ENCODE results near the gene CSF2RB. TPM values are rescaled to one million over a fixed set of nuclear protein-coding genes. Genes with fewer than 3 reads are reported as not detected.

The CSF2RB gene
- total RNA-seq, 4 donors from 2014 or later = 3.9 to 13.6 (median 4.7) TPM

DNA sequence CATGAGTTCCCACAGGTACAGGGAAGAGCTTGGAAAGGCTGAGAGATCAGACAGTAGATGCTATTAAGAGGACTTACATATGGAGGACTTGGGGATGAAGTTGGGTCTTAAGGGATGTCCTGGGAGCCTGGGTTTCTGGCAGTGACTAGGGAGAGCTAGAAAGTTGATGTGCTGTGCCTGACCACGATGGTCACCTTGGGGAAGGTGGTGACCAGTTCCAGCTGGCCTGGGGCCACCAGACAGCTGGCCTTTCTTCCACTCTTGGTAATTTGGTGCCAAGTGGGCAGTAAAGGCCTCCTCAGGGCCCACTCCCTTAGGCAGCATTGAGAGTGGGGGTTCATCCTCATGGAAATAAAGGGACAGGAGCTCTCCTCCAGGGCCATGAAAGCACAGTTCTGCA is 13.9 kb upstream of the CSF2RB start:
- no peaks in the 10 kb centered on the region for H3K9me3 ChIP-seq
- no peak for DNase-seq (ENCODE audit: low spot score in 2 of 2)
- H3K27ac ChIP-seq = peak overlapping the region; percentile 9
- H3K27me3 ChIP-seq = peaks cover 12% of the 10 kb centered on the region
- no peaks in the 10 kb centered on the region for H3K4me1 ChIP-seq
- no peak overlapping the region for H3K4me3 ChIP-seq
- WGBS = 71% methylated on average over 1 of the region's 1 CpG
- H3K36me3 ChIP-seq = no peaks in the 10 kb centered on the region
- TF ChIP-seq POLR2A (IDR thresholded peaks at IDR 0.05) (no peak), POLR2AphosphoS5 (IDR thresholded peaks at IDR 0.05) (no peak), EP300 (IDR thresholded peaks at IDR 0.05) (no peak)
- TF ChIP-seq, protein P1, sequence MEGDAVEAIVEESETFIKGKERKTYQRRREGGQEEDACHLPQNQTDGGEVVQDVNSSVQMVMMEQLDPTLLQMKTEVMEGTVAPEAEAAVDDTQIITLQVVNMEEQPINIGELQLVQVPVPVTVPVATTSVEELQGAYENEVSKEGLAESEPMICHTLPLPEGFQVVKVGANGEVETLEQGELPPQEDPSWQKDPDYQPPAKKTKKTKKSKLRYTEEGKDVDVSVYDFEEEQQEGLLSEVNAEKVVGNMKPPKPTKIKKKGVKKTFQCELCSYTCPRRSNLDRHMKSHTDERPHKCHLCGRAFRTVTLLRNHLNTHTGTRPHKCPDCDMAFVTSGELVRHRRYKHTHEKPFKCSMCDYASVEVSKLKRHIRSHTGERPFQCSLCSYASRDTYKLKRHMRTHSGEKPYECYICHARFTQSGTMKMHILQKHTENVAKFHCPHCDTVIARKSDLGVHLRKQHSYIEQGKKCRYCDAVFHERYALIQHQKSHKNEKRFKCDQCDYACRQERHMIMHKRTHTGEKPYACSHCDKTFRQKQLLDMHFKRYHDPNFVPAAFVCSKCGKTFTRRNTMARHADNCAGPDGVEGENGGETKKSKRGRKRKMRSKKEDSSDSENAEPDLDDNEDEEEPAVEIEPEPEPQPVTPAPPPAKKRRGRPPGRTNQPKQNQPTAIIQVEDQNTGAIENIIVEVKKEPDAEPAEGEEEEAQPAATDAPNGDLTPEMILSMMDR (IDR thresholded peaks at IDR 0.05) = no peak

DNA sequence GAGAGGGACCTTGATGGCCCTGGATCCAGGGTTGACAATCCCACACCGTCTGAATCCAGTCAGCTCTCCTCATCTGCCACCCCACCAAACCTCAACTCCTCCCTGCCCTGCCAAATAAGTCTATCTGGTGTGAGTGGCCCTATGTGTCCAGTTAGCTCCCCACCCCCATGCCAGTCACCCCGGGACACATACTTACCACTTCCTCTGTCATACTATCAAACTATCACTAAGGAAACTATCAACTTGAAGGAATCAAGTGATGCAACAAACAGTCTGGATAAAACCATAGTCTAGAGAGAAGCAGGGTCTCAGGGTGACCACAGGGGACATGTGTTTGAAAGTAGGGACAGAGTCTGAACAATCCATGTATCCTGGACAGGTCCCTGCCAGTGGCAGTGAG is 13.2 kb upstream of the CSF2RB start:
- H3K36me3 ChIP-seq = no peaks in the 10 kb centered on the region
- no peaks in the 10 kb centered on the region for H3K4me1 ChIP-seq
- TF ChIP-seq EP300 (IDR thresholded peaks at IDR 0.05) (no peak), POLR2AphosphoS5 (IDR thresholded peaks at IDR 0.05) (no peak), POLR2A (IDR thresholded peaks at IDR 0.05) (no peak)
- TF ChIP-seq, protein P1 (IDR thresholded peaks at IDR 0.05) = no peak
- no peak overlapping the region for H3K4me3 ChIP-seq
- DNase-seq (ENCODE audit: low spot score in 2 of 2) = no peak
- H3K27me3 ChIP-seq = peaks cover 12% of the 10 kb centered on the region
- 80% methylated on average over 2 of the region's 2 CpGs for WGBS
- no peaks in the 10 kb centered on the region for H3K9me3 ChIP-seq
- peak overlapping the region; percentile 31 for H3K27ac ChIP-seq

DNA sequence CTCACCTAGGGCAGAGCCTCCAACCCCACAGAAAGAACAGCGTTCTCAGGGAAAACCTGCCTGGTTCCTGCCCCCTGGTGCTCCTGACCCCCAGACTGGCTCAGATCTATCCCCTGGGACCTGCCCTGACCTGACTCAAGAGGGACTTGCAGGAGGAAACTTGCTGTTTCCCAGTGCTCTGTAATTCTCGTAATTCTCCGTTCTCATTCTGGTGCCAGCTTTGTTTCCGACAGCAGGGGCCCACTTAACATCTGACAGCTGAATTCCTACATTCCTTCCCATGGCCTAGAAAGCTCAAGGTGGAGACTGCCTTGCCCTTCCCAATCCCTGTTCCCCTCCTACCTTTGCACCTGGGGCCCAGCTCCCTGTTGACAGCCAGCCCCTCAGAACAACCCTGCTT is 12.5 kb upstream of the CSF2RB start:
- no peaks in the 10 kb centered on the region for H3K9me3 ChIP-seq
- no peak overlapping the region for H3K4me3 ChIP-seq
- H3K27ac ChIP-seq = peak overlapping the region; percentile 31
- peaks cover 12% of the 10 kb centered on the region for H3K27me3 ChIP-seq
- TF ChIP-seq POLR2A (IDR thresholded peaks at IDR 0.05) (no peak), POLR2AphosphoS5 (IDR thresholded peaks at IDR 0.05) (no peak), EP300 (IDR thresholded peaks at IDR 0.05) (no peak)
- TF ChIP-seq, protein P1 (IDR thresholded peaks at IDR 0.05) = no peak
- no peaks in the 10 kb centered on the region for H3K36me3 ChIP-seq
- no peaks in the 10 kb centered on the region for H3K4me1 ChIP-seq
- no peak for DNase-seq (ENCODE audit: low spot score in 2 of 2)
- 28% methylated on average over 4 of the region's 4 CpGs for WGBS

DNA sequence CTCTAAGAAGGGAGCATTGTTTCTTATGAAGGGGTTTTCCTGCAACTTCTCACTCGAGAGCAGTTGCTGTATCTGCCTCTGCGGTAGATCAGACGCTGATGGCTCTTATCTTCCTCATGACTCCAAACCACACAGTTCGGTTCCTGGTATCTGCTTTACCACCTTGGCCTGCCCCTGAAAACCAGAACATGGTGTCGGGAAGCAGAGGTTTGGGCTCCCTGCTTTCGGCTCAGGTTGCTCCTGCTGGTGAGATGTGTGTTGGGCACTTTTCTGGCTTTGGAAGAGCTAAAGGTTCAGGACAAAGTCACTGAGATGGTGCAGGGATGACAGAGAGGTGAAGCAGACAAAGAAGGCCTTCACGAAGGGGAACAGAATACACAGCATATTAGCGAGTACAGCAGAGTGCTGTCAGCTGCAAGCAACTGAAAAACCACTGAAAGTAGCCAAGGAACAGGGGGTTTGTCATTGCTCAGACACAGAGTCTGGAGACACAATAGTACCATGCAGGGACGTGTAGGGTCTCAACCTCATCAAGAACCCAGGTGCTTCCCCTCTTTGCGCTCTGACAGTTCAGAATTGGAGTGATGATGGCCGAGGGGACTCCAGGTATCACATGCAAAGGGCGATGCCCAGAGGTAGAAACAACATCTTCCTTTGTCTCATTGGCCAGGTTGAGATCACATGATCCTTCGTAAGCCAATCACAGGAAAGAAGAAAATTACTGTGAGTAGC is 11.9 kb upstream of the CSF2RB start:
- Histone ChIP-seq H3K27ac (no peak overlapping the region), H3K4me1 (no peaks in the 10 kb centered on the region), H3K36me3 (no peaks in the 10 kb centered on the region), H3K4me3 (no peak overlapping the region), H3K9me3 (no peaks in the 10 kb centered on the region), H3K27me3 (peaks cover 12% of the 10 kb centered on the region)
- no peak for TF ChIP-seq EP300 (IDR thresholded peaks at IDR 0.05)
- TF ChIP-seq, protein P1 (IDR thresholded peaks at IDR 0.05) = no peak
- 87% methylated on average over 12 of the region's 13 CpGs for WGBS
- no peak for DNase-seq (ENCODE audit: low spot score in 2 of 2)

DNA sequence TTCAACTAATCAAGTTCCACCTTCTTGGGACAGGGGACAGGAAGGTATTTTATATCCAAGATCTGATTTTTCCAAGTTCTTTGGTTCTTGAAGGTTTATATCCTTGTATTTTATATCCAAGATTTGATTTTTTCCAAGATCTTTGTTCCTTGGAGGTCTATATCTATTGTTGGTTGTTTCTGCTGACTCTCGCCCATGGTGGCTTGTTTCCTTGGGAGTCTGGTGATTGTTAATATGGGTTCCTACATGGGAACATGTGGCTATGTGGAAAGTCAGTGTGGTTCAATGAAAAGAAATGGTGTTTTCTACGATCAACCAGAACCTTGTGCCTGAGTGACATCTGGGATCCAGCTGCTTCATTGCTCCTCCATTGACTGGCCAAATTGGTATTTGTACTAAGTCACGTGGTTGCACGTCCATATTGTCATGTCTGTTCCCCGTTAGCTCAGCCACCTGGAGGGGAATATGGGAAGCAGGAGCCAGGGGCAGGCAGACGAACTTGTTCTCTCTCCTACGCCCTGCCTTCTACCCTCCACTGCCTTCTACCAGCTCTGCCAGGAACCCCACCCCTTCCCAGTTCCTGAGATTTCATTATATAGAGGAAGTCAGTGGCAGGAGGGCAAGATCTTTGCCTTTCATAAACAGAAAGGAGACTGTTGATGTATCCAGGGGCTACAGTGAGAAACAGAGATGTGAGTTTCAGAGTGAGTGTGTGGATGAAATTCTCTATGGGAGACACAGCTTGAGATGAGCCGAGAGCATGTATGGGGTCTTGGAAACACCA is 11.1 kb upstream of the CSF2RB start:
- DNase-seq (ENCODE audit: low spot score in 2 of 2) = no peak
- Histone ChIP-seq H3K4me3 (no peak overlapping the region), H3K4me1 (no peaks in the 10 kb centered on the region), H3K27ac (no peak overlapping the region), H3K9me3 (no peaks in the 10 kb centered on the region), H3K36me3 (no peaks in the 10 kb centered on the region), H3K27me3 (peaks cover 12% of the 10 kb centered on the region)
- WGBS = 54% methylated on average over 8 of the region's 8 CpGs
- TF ChIP-seq POLR2A (IDR thresholded peaks at IDR 0.05) (no peak), EP300 (IDR thresholded peaks at IDR 0.05) (no peak), POLR2AphosphoS5 (IDR thresholded peaks at IDR 0.05) (no peak)
- TF ChIP-seq, protein P1 (IDR thresholded peaks at IDR 0.05) = no peak

All from suprapubic skin (tissue), 4 donors.